OCI-LY3 (cell line): Measurements from ENCODE around the gene SSPN.

Experiments
- CTCF ChIP-seq: fragments of 200-600, 300-600 bp; sonication (generic); IDR thresholded peaks from 2 replicates; pipeline ENCODE4 v1.5.1; 2014; ENCODE audit warnings: antibody characterized with exemption, low read length, low read depth
- EZH2phosphoT487 ChIP-seq: fragments of 200-600 bp; shearing (Covaris generic); IDR thresholded peaks from 2 replicates; pipeline ENCODE4 v1.6.1; 2018; ENCODE audit warnings: antibody characterized with exemption, mixed run types, low read depth

- TF ChIP-seq CTCF (no peak), EZH2phosphoT487 (no peak)
These were observed 51.3 kb downstream of the SSPN start for GRCh38 chr12:26246483-26247164.
